Hepatocyte (in vitro differentiated cells): ENCODE measurements around the gene RASGRP1. TPM values are rescaled to one million over a fixed set of nuclear protein-coding genes. Genes with fewer than 3 reads are reported as not detected.
A peak's percentile ranks its signal among the peaks of the same experiment; 100 is the strongest.

Source experiments
- DNase-seq: peaks from one replicate; pipeline ENCODE4 v3.0.0-alpha.2; 2016; ENCODE audit warnings: low spot score
- H2AFZ ChIP-seq: fragments of 200-600 bp; sonication (generic); 2 replicates; pipeline ENCODE4 v1.6.0; 2016; ENCODE audit warnings: antibody characterized with exemption, mild to moderate bottlenecking
- H3K27ac ChIP-seq: fragments of 200-600 bp; sonication (generic); 2 replicates; pipeline ENCODE4 v1.5.1; 2016; ENCODE audit warnings: mild to moderate bottlenecking
- H3K27me3 ChIP-seq: fragments of 200-600 bp; sonication (generic); 2 replicates; pipeline ENCODE4 v1.6.1; 2016
- H3K36me3 ChIP-seq: fragments of 200-600 bp; sonication (generic); replicated peaks from 2 replicates; pipeline ENCODE4 v1.5.1; 2016; ENCODE audit warnings: low read depth; ENCODE audit not compliant: insufficient read depth
- H3K4me1 ChIP-seq: fragments of 200-600 bp; sonication (generic); 2 replicates; pipeline ENCODE4 v1.5.1; 2016; ENCODE audit warnings: mild to moderate bottlenecking, moderate library complexity; ENCODE audit not compliant: insufficient read depth
- H3K4me2 ChIP-seq: fragments of 200-600 bp; sonication (generic); 2 replicates; pipeline ENCODE4 v1.6.0; 2016
- H3K4me3 ChIP-seq: fragments of 200-600 bp; sonication (generic); 2 replicates; pipeline ENCODE4 v1.5.1; 2016; ENCODE audit warnings: mild to moderate bottlenecking
- H3K79me2 ChIP-seq: fragments of 200-600 bp; sonication (generic); 2 replicates; pipeline ENCODE4 v1.6.0; 2017; ENCODE audit warnings: mild to moderate bottlenecking
- H3K9me2 ChIP-seq: fragments of 200-600 bp; sonication (generic); replicated peaks from 2 replicates; pipeline ENCODE4 v1.6.0; 2017; ENCODE audit warnings: mild to moderate bottlenecking; ENCODE audit not compliant: insufficient read depth
- H3K9me3 ChIP-seq: fragments of 200-600 bp; sonication (generic); 2 replicates; pipeline ENCODE4 v1.5.1; 2016; ENCODE audit warnings: low read depth, mild to moderate bottlenecking
- H4K20me1 ChIP-seq: fragments of 200-600 bp; sonication (generic); 2 replicates; pipeline ENCODE4 v1.6.0; 2016; ENCODE audit warnings: mild to moderate bottlenecking; ENCODE audit not compliant: insufficient read depth, poor library complexity, severe bottlenecking
- EZH2 ChIP-seq: fragments of 200-600 bp; sonication (generic); IDR thresholded peaks from 2 replicates; pipeline ENCODE4 v1.6.1; 2016; ENCODE audit warnings: antibody characterized with exemption, mild to moderate bottlenecking, borderline replicate concordance
- EZH2phosphoT487 ChIP-seq: fragments of 200-600 bp; sonication (generic); IDR thresholded peaks from one replicate; pipeline ENCODE4 v1.6.1; 2018; ENCODE audit warnings: antibody characterized with exemption, mild to moderate bottlenecking, low read depth, moderate library complexity; ENCODE audit not compliant: unreplicated experiment, severe bottlenecking
- WGBS: methylation state at CpG from one replicate; pipeline ENCODE4 v1.1.6; 2016; ENCODE audit warnings: low lambda C conversion rate; ENCODE audit errors: missing lambda C conversion rate; 5-methylcytosine and 5-hydroxymethylcytosine counted together
- polyA plus RNA-seq: library from polyadenylated mRNA; unstranded; fragments of >200 nt; fragmentation: Nextera tagmentation; extraction: Ambion mirVana; gene quantifications from 2 replicates; pipeline ENCODE4 v1.2.1, GENCODE V29; 2016
- total RNA-seq: library from RNA; depleted of rRNA; stranded (reverse); fragments of >200 nt; gene quantifications from 2 replicates; pipeline ENCODE4 v1.2.3, GENCODE V29; 2014
- TF ChIP-seq, protein P1 (sequence below): fragments of 200-600 bp; sonication (generic); IDR thresholded peaks from 2 replicates; pipeline ENCODE4 v1.5.1; 2016; ENCODE audit warnings: antibody characterized with exemption, mild to moderate bottlenecking; ENCODE audit not compliant: poor library complexity

Gene RASGRP1
- total and polyA plus RNA-seq, 2 experiments from 2014 or later, result 0.41 to 0.53 TPM

DNA sequence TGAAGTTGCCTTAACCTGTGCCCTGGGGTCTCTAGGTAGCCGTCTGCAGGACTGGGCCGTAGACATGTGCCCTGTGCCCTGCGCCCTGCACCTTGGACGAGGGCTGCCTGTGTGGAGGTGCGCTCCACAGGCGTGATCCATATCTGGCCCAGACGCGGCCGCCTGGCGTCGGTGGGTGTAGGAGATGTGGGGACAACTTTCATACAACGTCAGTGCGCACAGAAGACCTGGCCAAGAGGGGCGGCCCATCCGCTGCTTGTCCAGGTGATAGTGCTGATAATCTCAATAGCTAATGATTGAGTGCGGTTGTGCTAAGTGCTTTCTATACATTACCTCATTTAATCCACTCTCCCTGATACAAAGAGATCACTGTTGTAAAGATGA, 665 bp upstream of the RASGRP1 start:
- Histone ChIP-seq H3K27ac (no peak overlapping the region), H3K4me3 (no peak overlapping the region), H3K9me2 (no peaks in the 10 kb centered on the region), H3K9me3 (no peaks in the 10 kb centered on the region), H4K20me1 (no peaks in the 10 kb centered on the region), H3K79me2 (no peaks in the 10 kb centered on the region), H3K36me3 (no peaks in the 10 kb centered on the region), H3K27me3 (peaks cover 52% of the 10 kb centered on the region), H3K4me1 (no peaks in the 10 kb centered on the region), H3K4me2 (peak overlapping the region; percentile 100), H2AFZ (no peak overlapping the region)
- 52% methylated on average over 16 of the region's 16 CpGs for WGBS
- TF ChIP-seq, protein P1, sequence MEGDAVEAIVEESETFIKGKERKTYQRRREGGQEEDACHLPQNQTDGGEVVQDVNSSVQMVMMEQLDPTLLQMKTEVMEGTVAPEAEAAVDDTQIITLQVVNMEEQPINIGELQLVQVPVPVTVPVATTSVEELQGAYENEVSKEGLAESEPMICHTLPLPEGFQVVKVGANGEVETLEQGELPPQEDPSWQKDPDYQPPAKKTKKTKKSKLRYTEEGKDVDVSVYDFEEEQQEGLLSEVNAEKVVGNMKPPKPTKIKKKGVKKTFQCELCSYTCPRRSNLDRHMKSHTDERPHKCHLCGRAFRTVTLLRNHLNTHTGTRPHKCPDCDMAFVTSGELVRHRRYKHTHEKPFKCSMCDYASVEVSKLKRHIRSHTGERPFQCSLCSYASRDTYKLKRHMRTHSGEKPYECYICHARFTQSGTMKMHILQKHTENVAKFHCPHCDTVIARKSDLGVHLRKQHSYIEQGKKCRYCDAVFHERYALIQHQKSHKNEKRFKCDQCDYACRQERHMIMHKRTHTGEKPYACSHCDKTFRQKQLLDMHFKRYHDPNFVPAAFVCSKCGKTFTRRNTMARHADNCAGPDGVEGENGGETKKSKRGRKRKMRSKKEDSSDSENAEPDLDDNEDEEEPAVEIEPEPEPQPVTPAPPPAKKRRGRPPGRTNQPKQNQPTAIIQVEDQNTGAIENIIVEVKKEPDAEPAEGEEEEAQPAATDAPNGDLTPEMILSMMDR, result no peak
- TF ChIP-seq EZH2phosphoT487 (no peak), EZH2 (no peak)
- DNase-seq, result no peak

DNA sequence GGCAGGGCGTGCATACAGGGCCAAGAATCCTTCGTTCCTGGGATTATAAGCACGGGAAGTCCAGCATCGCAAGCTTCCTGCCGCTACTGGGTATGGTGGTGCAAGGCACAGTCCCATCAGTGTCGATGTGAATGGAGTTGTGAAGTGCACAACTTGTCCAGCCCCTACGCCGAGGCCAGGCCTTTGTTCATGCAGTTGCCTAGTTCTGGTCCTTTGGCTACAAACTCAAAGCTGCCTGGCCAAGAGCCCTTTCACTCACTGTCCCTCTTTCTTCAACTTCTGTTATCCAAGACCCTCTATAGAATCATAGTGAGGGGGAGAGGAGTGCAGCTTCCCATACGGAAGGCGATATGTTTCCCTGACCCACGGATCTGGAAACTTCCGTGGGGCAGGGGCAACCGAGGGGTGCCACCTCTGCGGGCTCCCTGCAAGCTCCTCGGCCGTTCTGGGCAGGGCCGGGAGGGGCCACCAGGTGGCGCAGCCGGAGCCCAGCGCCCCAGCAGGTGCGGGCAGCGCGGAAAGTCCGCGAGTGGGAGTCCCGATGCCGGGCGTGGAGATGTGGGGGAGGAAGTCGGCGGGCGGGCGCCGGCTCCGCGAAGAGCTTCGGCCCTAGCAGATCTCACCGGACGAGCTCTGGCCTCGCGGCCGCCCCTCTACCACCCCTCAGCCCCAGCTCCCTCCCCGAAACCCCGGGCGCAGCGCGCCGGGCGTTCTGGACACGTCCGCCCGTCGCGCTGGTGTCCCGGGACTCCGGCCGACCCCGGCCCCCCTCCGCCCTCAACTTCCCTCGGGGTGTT, 693 bp downstream of the RASGRP1 start:
- Histone ChIP-seq H2AFZ (peak overlapping the region; percentile 86), H3K4me1 (no peaks in the 10 kb centered on the region), H3K27me3 (peaks cover 52% of the 10 kb centered on the region), H3K79me2 (no peaks in the 10 kb centered on the region), H3K36me3 (no peaks in the 10 kb centered on the region), H3K9me2 (no peaks in the 10 kb centered on the region), H3K27ac (no peak overlapping the region), H4K20me1 (no peaks in the 10 kb centered on the region), H3K4me3 (peak overlapping the region; percentile 72), H3K4me2 (peak overlapping the region; percentile 100), H3K9me3 (no peaks in the 10 kb centered on the region)
- TF ChIP-seq, protein P1, result peak; percentile 92
- TF ChIP-seq EZH2 (no peak), EZH2phosphoT487 (no peak)
- 24% methylated on average over 26 of the region's 59 CpGs for WGBS
- DNase-seq, result peak; percentile 83

DNA sequence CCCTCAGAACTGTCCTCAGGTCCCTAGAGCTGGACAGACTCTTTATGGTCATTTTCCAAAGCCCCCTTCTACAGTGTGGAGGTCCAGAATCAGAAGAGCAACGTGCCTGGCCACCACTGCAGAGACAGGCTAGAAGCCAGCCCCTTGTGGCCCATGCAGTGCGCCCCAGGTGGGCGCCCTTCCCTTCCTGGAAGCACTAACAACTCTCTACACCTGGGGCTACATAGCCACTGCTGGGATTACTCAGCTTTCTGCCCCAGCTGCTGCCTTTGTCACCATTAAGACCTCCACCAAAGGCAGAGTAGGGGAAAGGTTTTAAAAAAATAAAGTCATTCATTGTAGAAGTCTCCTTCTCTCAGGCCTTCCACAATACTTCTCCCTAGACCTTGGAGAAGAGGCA, 2.3 kb downstream of the RASGRP1 start:
- Histone ChIP-seq H3K36me3 (no peaks in the 10 kb centered on the region), H3K4me3 (no peak overlapping the region), H4K20me1 (no peaks in the 10 kb centered on the region), H3K9me3 (no peaks in the 10 kb centered on the region), H3K27ac (no peak overlapping the region), H3K9me2 (no peaks in the 10 kb centered on the region), H3K27me3 (peaks cover 52% of the 10 kb centered on the region), H3K79me2 (no peaks in the 10 kb centered on the region), H3K4me2 (no peak overlapping the region), H3K4me1 (no peaks in the 10 kb centered on the region), H2AFZ (no peak overlapping the region)
- WGBS, result 69% methylated on average over 3 of the region's 3 CpGs
- TF ChIP-seq EZH2 (no peak), EZH2phosphoT487 (no peak)
- TF ChIP-seq, protein P1, result no peak
- no peak for DNase-seq
